ENCODE measurements around the gene F13B.

- TF ChIP-seq POLR2AphosphoS5 (IDR thresholded peaks at IDR 0.05) (no peak), CTCF (IDR thresholded peaks at IDR 0.05) (no peak), POLR2A (IDR thresholded peaks at IDR 0.05) (no peak), EP300 (IDR thresholded peaks at IDR 0.05; ENCODE audit: low read depth) (no peak)
Observed at GRCh38 chr1:197003132-197003531, 63.9 kb downstream of the F13B start.
